Stimulated activated CD4-positive, alpha-beta T cell treated with anti-CD3 and anti-CD28 coated beads, Interleukin-15, amount 100 ng/mL, for 24 hours (primary cell): ENCODE measurements around the gene BAIAP2.

Experiments used
- DNase-seq: peaks from one replicate; pipeline ENCODE4 v3.0.0-alpha.2; 2020

Gene BAIAP2

GRCh38 chr17:81163703-81164370 lies 128.9 kb downstream of the BAIAP2 start:
- DNase-seq = no peak

DNA sequence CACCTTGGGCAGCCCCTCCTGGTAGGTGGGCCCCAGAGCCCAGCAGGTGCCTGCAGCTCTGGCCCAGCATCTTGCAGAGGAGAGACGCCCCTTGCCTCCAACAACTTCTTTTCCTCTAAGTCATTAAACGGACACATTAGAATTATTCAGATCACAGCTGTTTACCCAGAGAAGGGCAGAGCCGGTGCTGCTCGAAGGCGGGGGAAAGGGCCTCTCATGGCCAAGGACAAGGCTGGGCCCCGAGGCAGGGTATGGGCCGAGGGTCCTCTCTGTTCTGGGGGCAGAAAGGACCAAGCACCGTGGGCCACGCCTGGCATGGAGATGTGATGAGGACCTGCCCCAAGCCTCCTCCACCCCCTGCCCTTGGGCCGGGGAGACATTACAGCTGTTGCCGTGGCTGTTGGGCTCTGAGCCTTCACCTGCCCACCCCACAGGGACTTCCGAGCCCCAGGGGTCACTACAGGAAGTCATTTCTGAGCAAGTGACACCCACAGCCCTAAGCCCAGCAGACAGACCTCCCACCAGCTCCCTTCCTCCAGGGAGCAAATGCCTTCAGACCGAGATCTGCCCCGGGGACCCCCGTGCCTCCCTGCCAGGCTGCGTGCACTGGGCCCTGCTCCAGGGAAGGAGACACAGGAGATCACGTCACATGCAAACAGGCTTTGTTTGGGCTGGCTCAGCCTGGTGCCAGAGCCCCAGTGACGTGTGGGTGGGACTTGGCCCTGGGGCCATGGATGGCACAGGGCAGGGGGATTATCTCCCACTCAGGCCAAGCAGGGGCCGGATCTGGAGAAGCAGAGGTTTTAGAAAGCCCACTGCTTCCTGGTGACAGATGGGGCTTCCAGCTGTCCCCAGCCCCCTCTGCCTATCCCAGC lies 129.7 kb downstream of the BAIAP2 start:
- no peak for DNase-seq

- DNase-seq = no peak
These were observed 130.5 kb downstream of the BAIAP2 start, which contains the start of gene PVALEF for GRCh38 chr17:81165246-81166032. Gene PVALEF (plus strand): TSS chr17:81165507. CDS start chr17:81181227, 15,720 bp downstream.

DNA sequence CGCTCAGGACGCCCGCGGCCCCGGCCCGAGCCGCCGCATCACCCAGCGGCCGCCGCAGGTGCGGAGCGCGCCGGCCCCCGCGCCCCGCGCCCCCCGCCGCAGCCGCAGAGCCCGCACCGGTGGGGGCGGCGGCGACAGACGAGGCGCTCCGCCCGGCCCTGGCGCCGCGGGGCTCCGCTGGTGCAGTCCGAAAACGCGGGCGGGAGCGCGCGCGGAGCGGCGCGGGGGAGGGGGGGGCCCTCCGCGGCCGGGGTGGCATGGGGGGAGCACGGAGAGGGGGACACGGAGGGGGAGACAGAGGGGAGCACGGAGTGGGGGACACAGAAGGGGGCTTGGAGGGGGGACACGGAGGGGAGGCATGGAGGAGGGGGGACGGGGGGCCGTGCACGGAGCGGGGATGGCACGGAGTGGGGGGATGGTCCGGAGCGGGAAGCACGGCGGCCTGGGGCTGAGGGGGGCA lies 131.1 kb downstream of the BAIAP2 start, which contains the start of gene AATK:
TSS of gene AATK (minus strand) at position 189 of the 460 bp plus-strand sequence. CDS start 229 bp downstream, outside the sequence.
- DNase-seq = no peak
